OCI-LY7 (cell line): ENCODE data around the gene SHROOM3. TPM values are rescaled to one million over a fixed set of nuclear protein-coding genes. Genes with fewer than 3 reads are reported as not detected.
A peak's percentile ranks its signal among the peaks of the same experiment; 100 is the strongest.

ENCODE experiments used
- Bru-seq: library from RNA; stranded (reverse); fragments of 400-500 nt; gene quantifications from one replicate; lab custom pipeline; 2021; lab: Mats Ljungman, UMichigan
- BruChase-seq, 2 experiments: library from RNA; stranded (reverse); fragments of 400-500 nt; gene quantifications; one replicate each; lab custom pipeline; 2021; lab: Mats Ljungman, UMichigan
- BruUV-seq: library from RNA; stranded (reverse); fragments of 400-500 nt; replicated peaks from 2 replicates; lab custom pipeline; 2021; lab: Mats Ljungman, UMichigan
- CTCF ChIA-PET: fragments of 300-600 bp; sonication (Branson Sonifier 250); formaldehyde crosslinking; loops from one replicate; lab custom pipeline; 2022; ENCODE audit warnings: antibody characterized with exemption; ENCODE audit not compliant: unreplicated experiment; lab: Charles Lee
- POLR2A ChIA-PET: fragments of 300-600 bp; sonication (Branson Sonifier 250); formaldehyde crosslinking; loops from one replicate; lab custom pipeline; 2022; ENCODE audit warnings: antibody characterized with exemption; lab: Charles Lee
- DNase-seq: peaks from one replicate; pipeline ENCODE4 v3.0.0-alpha.2; 2015; ENCODE audit warnings: low spot score
- H2AFZ ChIP-seq: fragments of 200-600 bp; sonication (generic), shearing (Covaris generic); 2 replicates; pipeline ENCODE4 v1.6.1; 2014; ENCODE audit warnings: mild to moderate bottlenecking, antibody characterized with exemption, low read length, moderate library complexity
- H3K27ac ChIP-seq: fragments of 200-600 bp; sonication (generic); 2 replicates; pipeline ENCODE4 v1.5.1; 2014; ENCODE audit warnings: mixed run types, low read depth, mild to moderate bottlenecking, moderate library complexity, low read length, inconsistent platforms; ENCODE audit not compliant: poor library complexity, severe bottlenecking
- H3K36me3 ChIP-seq: fragments of 200-600 bp; sonication (generic); 2 replicates; pipeline ENCODE4 v1.6.1; 2014; ENCODE audit warnings: mild to moderate bottlenecking, antibody characterized with exemption, low read length, moderate library complexity, mixed read lengths; ENCODE audit not compliant: insufficient read depth
- H3K4me1 ChIP-seq: fragments of 200-600 bp; sonication (generic); 2 replicates; pipeline ENCODE4 v1.5.1; 2014; ENCODE audit warnings: mild to moderate bottlenecking, low read length; ENCODE audit not compliant: insufficient read depth, poor library complexity, severe bottlenecking
- H3K4me2 ChIP-seq: fragments of 200-600 bp; sonication (generic); 2 replicates; pipeline ENCODE4 v1.6.1; 2014; ENCODE audit warnings: mild to moderate bottlenecking, low read length
- H3K4me3 ChIP-seq: fragments of 200-600 bp; sonication (generic); 2 replicates; pipeline ENCODE4 v1.5.1; 2014; ENCODE audit warnings: mild to moderate bottlenecking, low read depth, low read length; ENCODE audit not compliant: poor library complexity, severe bottlenecking
- H3K79me2 ChIP-seq: fragments of 200-600 bp; sonication (generic); 2 replicates; pipeline ENCODE4 v1.6.1; 2016; ENCODE audit warnings: low read depth, mild to moderate bottlenecking, low read length, moderate library complexity, mixed read lengths; ENCODE audit not compliant: insufficient read depth
- H3K9me2 ChIP-seq: fragments of 200-600 bp; sonication (generic); 2 replicates; pipeline ENCODE4 v1.6.1; 2016; ENCODE audit warnings: mild to moderate bottlenecking, low read length, mixed read lengths; ENCODE audit not compliant: insufficient read depth
- H3K9me3 ChIP-seq: fragments of 200-600 bp; sonication (generic); 2 replicates; pipeline ENCODE4 v1.6.1; 2014; ENCODE audit warnings: mild to moderate bottlenecking, mixed run types, low read length, mixed read lengths
- H4K20me1 ChIP-seq: fragments of 200-600 bp; sonication (generic); 2 replicates; pipeline ENCODE4 v1.6.1; 2014; ENCODE audit warnings: mild to moderate bottlenecking, antibody characterized with exemption, low read length, moderate library complexity, mixed read lengths; ENCODE audit not compliant: insufficient read depth
- EZH2phosphoT487 ChIP-seq: fragments of 200-600 bp; sonication (generic); IDR thresholded peaks from 2 replicates; pipeline ENCODE4 v1.6.1; 2018; ENCODE audit warnings: low read depth, borderline replicate concordance, mild to moderate bottlenecking, mixed run types, antibody characterized with exemption, low read length, moderate library complexity, mixed read lengths
- intact Hi-C: fragments of 100-400 bp; cut with micrococcal nuclease; formaldehyde crosslinking; loops from one replicate; pipeline ENCODE4 v1.10.0; 2022; ENCODE audit not compliant: unreplicated experiment
- long read RNA-seq: library from polyadenylated mRNA; stranded (forward); transcript quantifications from one replicate; pipeline ENCODE4 v2.0.0, GENCODE V29; 2022
- total RNA-seq, 2 experiments: library from RNA; depleted of rRNA in 1 of 2; stranded (reverse); fragments of >200 nt in 1 of 2; shearing (Covaris generic) in 1 of 2; gene quantifications; 2 replicates each; pipeline ENCODE4 v1.2.3, GENCODE V29; 2014 to 2022
- TF ChIP-seq, protein P1 (sequence below): fragments of 200-600 bp; sonication (generic); conservative IDR thresholded peaks from 2 replicates; pipeline ENCODE4 v1.5.1; 2014; ENCODE audit warnings: mild to moderate bottlenecking, antibody characterized with exemption, low read length, moderate library complexity, mixed read lengths

Gene SHROOM3
- not detected in 2 replicates for total RNA-seq (2014; rRNA removed; shearing (Covaris generic))
- not detected in 2 replicates for total RNA-seq (2022)
- Bru-seq, nascent RNA: percentile 5 among the genes with signal in this experiment
- percentile 4 among the genes with signal in this experiment for BruChase-seq, experiment 1, labeled RNA remaining after a 6-hour chase
- BruChase-seq, experiment 2, labeled RNA remaining after a 2-hour chase: percentile 7 among the genes with signal in this experiment
- long read RNA-seq: 0 reads

DNA sequence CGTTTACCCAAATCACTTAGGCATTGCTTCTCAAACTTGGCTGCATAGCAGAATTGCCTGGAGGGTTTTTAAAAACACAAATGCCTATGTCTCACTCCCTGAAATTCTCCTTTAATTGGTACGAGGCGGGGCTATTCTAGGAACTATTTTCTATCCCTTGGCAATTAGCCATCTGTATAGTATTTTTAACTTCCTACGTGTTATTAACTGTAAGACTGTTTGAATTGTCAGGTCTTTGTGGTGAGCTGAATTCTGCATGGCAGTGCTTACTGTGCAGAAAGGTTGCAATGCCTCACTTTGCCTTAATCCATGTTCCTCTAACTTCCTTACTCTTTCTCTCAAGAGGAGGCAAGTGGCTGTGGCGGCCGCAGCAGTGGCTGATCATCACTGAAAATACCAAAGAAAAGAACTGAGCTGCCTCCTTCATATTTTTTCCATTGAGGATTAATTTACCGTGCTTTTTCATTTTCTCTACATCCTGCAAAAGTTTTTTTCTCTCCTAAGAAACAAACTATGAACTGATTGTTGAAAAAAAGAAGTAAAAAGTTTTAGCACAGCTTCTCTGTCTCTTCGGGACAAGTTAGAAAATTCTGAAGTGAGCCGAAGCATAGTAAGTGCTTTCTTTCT is at the start of gene SHROOM3:
SHROOM3 (plus strand) TSS at position 329 of the 627 bp plus-strand sequence. CDS start 824 bp downstream, outside the sequence.
- no peak within 1 kb of the TSS for H3K4me2 ChIP-seq
- no peaks in the 10 kb centered on the region for H3K79me2 ChIP-seq
- TF ChIP-seq, protein P1, sequence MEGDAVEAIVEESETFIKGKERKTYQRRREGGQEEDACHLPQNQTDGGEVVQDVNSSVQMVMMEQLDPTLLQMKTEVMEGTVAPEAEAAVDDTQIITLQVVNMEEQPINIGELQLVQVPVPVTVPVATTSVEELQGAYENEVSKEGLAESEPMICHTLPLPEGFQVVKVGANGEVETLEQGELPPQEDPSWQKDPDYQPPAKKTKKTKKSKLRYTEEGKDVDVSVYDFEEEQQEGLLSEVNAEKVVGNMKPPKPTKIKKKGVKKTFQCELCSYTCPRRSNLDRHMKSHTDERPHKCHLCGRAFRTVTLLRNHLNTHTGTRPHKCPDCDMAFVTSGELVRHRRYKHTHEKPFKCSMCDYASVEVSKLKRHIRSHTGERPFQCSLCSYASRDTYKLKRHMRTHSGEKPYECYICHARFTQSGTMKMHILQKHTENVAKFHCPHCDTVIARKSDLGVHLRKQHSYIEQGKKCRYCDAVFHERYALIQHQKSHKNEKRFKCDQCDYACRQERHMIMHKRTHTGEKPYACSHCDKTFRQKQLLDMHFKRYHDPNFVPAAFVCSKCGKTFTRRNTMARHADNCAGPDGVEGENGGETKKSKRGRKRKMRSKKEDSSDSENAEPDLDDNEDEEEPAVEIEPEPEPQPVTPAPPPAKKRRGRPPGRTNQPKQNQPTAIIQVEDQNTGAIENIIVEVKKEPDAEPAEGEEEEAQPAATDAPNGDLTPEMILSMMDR: no peak
- TF ChIP-seq EZH2phosphoT487: no peak
- POLR2A ChIA-PET: no interaction called here
- no peaks in the 10 kb centered on the region for H4K20me1 ChIP-seq
- CTCF ChIA-PET: no interaction called here
- H3K4me1 ChIP-seq: no peaks in the 10 kb centered on the region
- no TSS peak for BruUV-seq
- H3K9me3 ChIP-seq: no peaks in the 10 kb centered on the region
- H3K9me2 ChIP-seq: no peaks in the 10 kb centered on the region
- intact Hi-C loops: loop anchor here (5.0 kb wide), 1 partner anchor 312 kb away; no protein-coding TSS in a partner anchor
- no peak within 1 kb of the TSS for H3K27ac ChIP-seq
- no peaks in the 10 kb centered on the region for H3K36me3 ChIP-seq
- no peak within 1 kb of the TSS for H2AFZ ChIP-seq
- DNase-seq: no peak
- no peak within 1 kb of the TSS for H3K4me3 ChIP-seq

DNA sequence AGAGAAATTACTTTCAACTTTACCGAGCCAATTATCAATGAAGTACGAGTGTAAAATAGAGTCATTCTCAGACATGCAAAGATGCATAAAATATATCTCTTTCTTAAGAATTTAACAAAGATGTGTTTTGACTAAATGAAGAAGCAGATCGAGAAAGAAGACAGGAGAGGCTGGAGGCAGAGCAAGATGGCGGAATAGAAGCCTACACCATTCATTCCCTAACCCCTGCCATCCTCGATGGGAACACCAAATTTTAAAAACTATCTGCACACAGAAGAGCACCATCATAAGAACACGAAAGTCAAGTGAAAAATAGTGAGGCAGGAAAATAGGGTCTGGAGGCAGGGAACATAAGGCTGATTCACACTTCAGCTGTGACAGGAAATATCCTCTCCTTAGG is 49.1 kb upstream of the SHROOM3 start:
- DNase-seq: no peak
- ChIA-PET CTCF (no interaction called here), POLR2A (no interaction called here)
- H3K4me3 ChIP-seq: no peak overlapping the region
- H2AFZ ChIP-seq: no peak overlapping the region
- no peaks in the 10 kb centered on the region for H3K36me3 ChIP-seq
- no peaks in the 10 kb centered on the region for H3K4me1 ChIP-seq
- no peaks in the 10 kb centered on the region for H3K9me3 ChIP-seq
- TF ChIP-seq, protein P1: no peak
- no TSS peak for BruUV-seq
- intact Hi-C loops: no loop called here
- H3K27ac ChIP-seq: no peak overlapping the region
- no peaks in the 10 kb centered on the region for H4K20me1 ChIP-seq
- H3K4me2 ChIP-seq: no peak overlapping the region
- no peaks in the 10 kb centered on the region for H3K9me2 ChIP-seq
- no peaks in the 10 kb centered on the region for H3K79me2 ChIP-seq
